GM12878 (cell line): Measurements from ENCODE around the gene TENT5A. TPM values are rescaled to one million over a fixed set of nuclear protein-coding genes. Genes with fewer than 3 reads are reported as not detected.

Experiments used
- ATAC-seq: fragments of 200-7000 bp; cut with Tn5 transposase; 3 replicates; pipeline ENCODE4 v1.9.1; 2020; ENCODE audit warnings: mild to moderate bottlenecking, moderate library complexity
- BruUV-seq: library from RNA; stranded (reverse); fragments of 400-500 nt; replicated peaks from 2 replicates; lab custom pipeline; 2021; lab: Mats Ljungman, UMichigan
- CTCF ChIA-PET: fragments of 300-600 bp; sonication (Branson Sonifier 250); formaldehyde crosslinking; extraction: SDS; loops from one replicate; lab custom pipeline; 2021; ENCODE audit warnings: inconsistent platforms; lab: Yijun Ruan, JAX
- POLR2A ChIA-PET: fragments of 350-600 bp; formaldehyde crosslinking; extraction: SDS; loops from one replicate; lab custom pipeline; 2021; ENCODE audit warnings: inconsistent platforms; lab: Charles Lee
- RAD21 ChIA-PET: fragments of 300-600 bp; sonication (Branson Sonifier 250); formaldehyde crosslinking; loops from one replicate; lab custom pipeline; 2023; ENCODE audit warnings: antibody characterized with exemption; ENCODE audit not compliant: unreplicated experiment; lab: Charles Lee
- SMC1A ChIA-PET: fragments of 300-600 bp; sonication (Branson Sonifier 250); formaldehyde crosslinking; loops from one replicate; lab custom pipeline; 2023; ENCODE audit not compliant: unreplicated experiment, uncharacterized antibody; lab: Charles Lee
- DNase-seq: peaks from one replicate; pipeline ENCODE4 v3.0.0-alpha.2; 2011; ENCODE audit warnings: low read depth, low spot score
- FAIRE-seq: peaks from 3 replicates; lab custom pipeline; 2011; peaks lifted over from hg19 to GRCh38; lab: Jason Lieb, UNC
- H2AFZ ChIP-seq: 2 replicates; pipeline ENCODE4 v1.6.0; 2011; ENCODE audit warnings: low read depth, low read length, control low read depth; ENCODE audit not compliant: control insufficient read depth
- H3K27ac ChIP-seq: 2 replicates; pipeline ENCODE4 v1.5.1; 2011; ENCODE audit warnings: control low read depth; ENCODE audit not compliant: control insufficient read depth, insufficient read depth
- H3K27me3 ChIP-seq, 2 experiments: replicated peaks in 1 of 2; 2 replicates each; pipeline versions ENCODE4 v1.6.0 to v1.6.1; 2011; ENCODE audit warnings: low read length in 1 of 2; ENCODE audit not compliant: control insufficient read depth in 2 of 2, insufficient read depth in 2 of 2
- H3K36me3 ChIP-seq, 2 experiments: 2 replicates each; pipeline ENCODE4 v1.5.1; 2011; ENCODE audit warnings: low read length in 1 of 2; ENCODE audit not compliant: control insufficient read depth in 2 of 2, insufficient read depth in 2 of 2
- H3K4me1 ChIP-seq: 2 replicates; pipeline ENCODE4 v1.6.1; 2011; ENCODE audit warnings: mild to moderate bottlenecking, low read length, moderate library complexity, mixed read lengths; ENCODE audit not compliant: control insufficient read depth, insufficient read depth
- H3K4me2 ChIP-seq: 2 replicates; pipeline ENCODE4 v1.6.0; 2011; ENCODE audit warnings: control low read depth; ENCODE audit not compliant: control insufficient read depth, insufficient read depth
- H3K4me3 ChIP-seq: fragments of 200-600 bp; sonication (generic); 2 replicates; pipeline ENCODE4 v1.5.1; 2016
- H3K79me2 ChIP-seq: 2 replicates; pipeline ENCODE4 v1.6.0; 2011; ENCODE audit warnings: low read length; ENCODE audit not compliant: control insufficient read depth, insufficient read depth
- H3K9ac ChIP-seq: 2 replicates; pipeline ENCODE4 v1.8.0; 2011; ENCODE audit warnings: low read length, control low read depth, mixed read lengths; ENCODE audit not compliant: control insufficient read depth, insufficient read depth
- H3K9me3 ChIP-seq: replicated peaks from 3 replicates; pipeline ENCODE4 v1.5.1; 2011; ENCODE audit warnings: mild to moderate bottlenecking, low read length; ENCODE audit not compliant: control insufficient read depth, insufficient read depth
- H4K20me1 ChIP-seq: 2 replicates; pipeline ENCODE4 v1.6.0; 2011; ENCODE audit not compliant: control insufficient read depth, insufficient read depth
- BACH1 ChIP-seq: fragments of 450-650 bp; IDR thresholded peaks from 2 replicates; pipeline ENCODE4 v1.6.1; 2017; ENCODE audit warnings: mild to moderate bottlenecking, borderline replicate concordance
- CBX5 ChIP-seq: sonication (generic); IDR thresholded peaks from 2 replicates; pipeline ENCODE4 v1.6.1; 2016; ENCODE audit warnings: low read depth, moderate library complexity, mild to moderate bottlenecking, inconsistent platforms
- CEBPB ChIP-seq, 2 experiments: fragments of 150-350 bp in 1 of 2; IDR thresholded peaks; 2 replicates each; pipeline ENCODE4 v1.6.1; 2012 to 2014; ENCODE audit warnings: low read depth in 2 of 2, low read length in 2 of 2, borderline replicate concordance in 1 of 2, inconsistent platforms in 1 of 2
- CHD1 ChIP-seq: IDR thresholded peaks from 2 replicates; pipeline ENCODE4 v1.6.1; 2012; ENCODE audit warnings: low read depth, low read length, improper control_type of control experiment
- ETV6 ChIP-seq, 2 experiments: fragments of 450-650 bp in 1 of 2; IDR thresholded peaks in 1 of 2; conservative IDR thresholded peaks in 1 of 2; 2 replicates each; pipeline ENCODE4 v1.6.1; 2014; ENCODE audit warnings: antibody characterized with exemption in 1 of 2, borderline replicate concordance in 1 of 2, low read depth in 1 of 2, mild to moderate bottlenecking in 1 of 2, moderate library complexity in 1 of 2
- HCFC1 ChIP-seq: fragments of 150-350 bp; IDR thresholded peaks from 2 replicates; pipeline ENCODE4 v1.6.1; 2014; ENCODE audit warnings: low read length
- KLF5 ChIP-seq: fragments of 450-650 bp; IDR thresholded peaks from 2 replicates; pipeline ENCODE4 v1.6.1; 2014; ENCODE audit warnings: mild to moderate bottlenecking; ENCODE audit not compliant: partially characterized antibody
- MTA3 ChIP-seq: IDR thresholded peaks from 2 replicates; pipeline ENCODE4 v1.6.1; 2012; ENCODE audit warnings: low read length, inconsistent platforms, borderline replicate concordance
- NFIC ChIP-seq: IDR thresholded peaks from 2 replicates; pipeline ENCODE4 v1.6.1; 2012; ENCODE audit warnings: low read depth, mild to moderate bottlenecking, inconsistent platforms, low read length, moderate library complexity
- NFYB ChIP-seq: IDR thresholded peaks from 2 replicates; pipeline ENCODE4 v1.6.1; 2011; ENCODE audit warnings: low read depth, mild to moderate bottlenecking, low read length, improper control_type of control experiment, moderate library complexity; ENCODE audit not compliant: insufficient read depth
- RELB ChIP-seq: fragments of 450-650 bp; IDR thresholded peaks from 2 replicates; pipeline ENCODE4 v1.6.1; 2017; ENCODE audit warnings: low read depth, mild to moderate bottlenecking, moderate library complexity
- SIN3A ChIP-seq: IDR thresholded peaks from 2 replicates; pipeline ENCODE4 v1.6.1; 2012; ENCODE audit warnings: low read depth, low read length, improper control_type of control experiment
- SIX5 ChIP-seq: IDR thresholded peaks from 2 replicates; pipeline ENCODE4 v1.6.1; 2011; ENCODE audit warnings: mild to moderate bottlenecking, low read depth, low read length, moderate library complexity; ENCODE audit not compliant: severe bottlenecking
- in situ Hi-C: fragments of 300-500 bp; cut with MboI; formaldehyde crosslinking; loops from 9 replicates; pipeline ENCODE4 v1.14.3; 2018; ENCODE audit warnings: mixed read lengths
- intact Hi-C: fragments of 100-400 bp; cut with micrococcal nuclease; formaldehyde crosslinking; loops from one replicate; pipeline ENCODE4 v1.14.2; 2022; ENCODE audit not compliant: unreplicated experiment
- polyA plus RNA-seq, 11 experiments: library from polyadenylated mRNA; depleted of rRNA in 4 of 11; unstranded in 6 of 11; stranded (reverse) in 5 of 11; fragments of >200 nt; fragmentation: Nextera tagmentation in 4 of 11; fragmentation: Illumina TruSeq in 1 of 11; extraction: Ambion mirVana in 4 of 11; extraction: Trizol in 1 of 11; gene quantifications; 1 replicate in 1 of 11; 2 replicates in 10 of 11; pipeline versions ENCODE4 v1.2.1 to v1.2.3, GENCODE V29; 2011 to 2016; ENCODE audit warnings: inconsistent platforms in 2 of 11, missing spikeins in 2 of 11, low read depth in 1 of 11
- total RNA-seq, 4 experiments: library from RNA; depleted of rRNA in 3 of 4; stranded (reverse); fragments of >200 nt in 3 of 4; fragmentation: Illumina TruSeq in 1 of 4; extraction: Trizol in 1 of 4; gene quantifications; 2 replicates each; pipeline versions ENCODE4 v1.2.1 to v1.2.3, GENCODE V29; 2013 to 2021

Gene TENT5A
- total and polyA plus RNA-seq, 10 of the 15 experiments (the other 5 are each of a cell fraction or from before 2014, with no cell fraction given), result 0.25 to 9.6 (median 0.48) TPM

DNA sequence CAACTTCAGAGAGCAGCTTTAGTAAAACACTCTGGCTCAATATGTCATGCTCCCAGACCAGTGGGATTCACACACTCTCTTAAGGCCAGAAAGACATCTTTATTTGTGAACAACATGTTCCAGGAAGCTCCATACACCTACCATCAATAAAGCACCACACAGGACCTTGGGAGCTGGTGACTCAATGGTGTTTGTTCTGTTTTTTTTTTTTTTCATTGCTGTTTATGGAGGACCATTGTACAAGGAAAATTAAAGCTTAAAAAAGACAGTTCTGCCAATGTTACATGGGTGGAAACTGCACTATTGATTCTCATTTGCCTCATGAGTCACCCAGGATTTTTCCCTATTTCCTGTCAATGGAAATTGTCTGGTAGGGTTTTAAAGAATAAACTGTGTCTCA is 36.3 kb upstream of the TENT5A start:
- Histone ChIP-seq H4K20me1 (no peaks in the 10 kb centered on the region), H3K27me3 (no peaks in the 10 kb centered on the region), H3K4me1 (no peaks in the 10 kb centered on the region), H3K4me2 (no peak overlapping the region), H3K9ac (no peak overlapping the region), H3K4me3 (no peak overlapping the region), H3K9me3 (no peaks in the 10 kb centered on the region), H3K36me3 (no peaks in the 10 kb centered on the region), H2AFZ (no peak overlapping the region), H3K79me2 (no peaks in the 10 kb centered on the region), H3K27ac (no peak overlapping the region)
- POLR2A ChIA-PET, result interaction anchor here (0.6 kb wide), 2 partner anchors 12 to 213 kb away, joined by 3 read pairs; no protein-coding TSS in a partner anchor
- SMC1A ChIA-PET, result interaction anchor here (0.6 to 2.2 kb wide), 6 partner anchors 13 to 237 kb away, joined by 3 to 4 read pairs (median 3); no protein-coding TSS in a partner anchor
- no peak for ATAC-seq
- CTCF ChIA-PET, result interaction anchor here (0.5 to 1.4 kb wide), 3 partner anchors 29 to 119 kb away, joined by 3 read pairs; no protein-coding TSS in a partner anchor
- TF ChIP-seq ETV6 (conservative IDR thresholded peaks at IDR 0.05 in 1 of 2, IDR thresholded peaks at IDR 0.05 in 1 of 2; ENCODE audit: borderline replicate concordance in 1 of 2, low read depth in 1 of 2) (no peak), KLF5 (no peak), RELB (no peak), CEBPB (IDR thresholded peaks at IDR 0.05; ENCODE audit: borderline replicate concordance in 1 of 2, low read depth in 2 of 2, low read length in 2 of 2) (no peak), BACH1 (no peak), CHD1 (no peak), NFIC (no peak), SIN3A (no peak), MTA3 (no peak), NFYB (no peak), SIX5 (no peak), CBX5 (no peak), HCFC1 (no peak)
- FAIRE-seq, result no peak
- intact Hi-C loops (no loop called here), in situ Hi-C loops (no loop called here)
- no TSS peak for BruUV-seq
- no peak for DNase-seq
- RAD21 ChIA-PET, result no interaction called here
